HuH-7.5 (cell line): ENCODE measurements around the gene MSH6.

Experiments
- DNase-seq: peaks from one replicate; pipeline ENCODE4 v3.0.0; 2011; ENCODE audit warnings: low spot score

The MSH6 gene

GRCh38 chr2:47782671-47783485, at the start of gene MSH6:
TSS of gene MSH6 (plus strand) at chr2:47783145. CDS start at chr2:47783234, 89 bp downstream.
- DNase-seq, result peak; percentile 89

- DNase-seq, result no peak
Observed at GRCh38 chr2:47735136-47735869, 47.6 kb upstream of the MSH6 start.

GRCh38 chr2:47735912-47736311, 47.0 kb upstream of the MSH6 start:
- DNase-seq, result no peak

GRCh38 chr2:47737191-47737975, 45.6 kb upstream of the MSH6 start:
- no peak for DNase-seq

GRCh38 chr2:47738331-47738730, 44.6 kb upstream of the MSH6 start:
- DNase-seq, result no peak

GRCh38 chr2:47741101-47741500, 41.8 kb upstream of the MSH6 start:
- no peak for DNase-seq

GRCh38 chr2:47741637-47742036, 41.3 kb upstream of the MSH6 start:
- DNase-seq, result no peak

- no peak for DNase-seq
Observed at GRCh38 chr2:47744074-47744473, 38.9 kb upstream of the MSH6 start.

GRCh38 chr2:47747878-47748277, 35.1 kb upstream of the MSH6 start:
- no peak for DNase-seq

GRCh38 chr2:47751856-47752414, 31.0 kb upstream of the MSH6 start:
- DNase-seq, result no peak

GRCh38 chr2:47767497-47767844, 15.5 kb upstream of the MSH6 start:
- no peak for DNase-seq

- DNase-seq, result peak; percentile 51
Observed at GRCh38 chr2:47767880-47768609, 14.9 kb upstream of the MSH6 start.

- DNase-seq, result no peak
Observed at GRCh38 chr2:47769318-47769717, 13.6 kb upstream of the MSH6 start.

GRCh38 chr2:47771211-47771610, 11.7 kb upstream of the MSH6 start:
- no peak for DNase-seq

GRCh38 chr2:47772343-47772742, 10.6 kb upstream of the MSH6 start:
- no peak for DNase-seq

GRCh38 chr2:47774567-47774966, 8.4 kb upstream of the MSH6 start:
- no peak for DNase-seq

- no peak for DNase-seq
Observed at GRCh38 chr2:47777277-47777937, 5.5 kb upstream of the MSH6 start.

GRCh38 chr2:47778698-47779425, 4.1 kb upstream of the MSH6 start:
- DNase-seq, result no peak

GRCh38 chr2:47779426-47779790, 3.5 kb upstream of the MSH6 start:
- no peak for DNase-seq

GRCh38 chr2:47782381-47782670, 619 bp upstream of the MSH6 start:
- DNase-seq, result peak; percentile 50
